Coronary artery (tissue), 2 donors: ENCODE measurements around the gene PLCG2.

Experiments used
- DNase-seq: peaks from one replicate; pipeline ENCODE4 v3.0.0-alpha.2; 2017; ENCODE audit warnings: low spot score
- H3K27ac ChIP-seq, 2 donors: fragments of 200-600 bp; sonication (generic); one replicate each; pipeline ENCODE4 v1.5.1; 2016 to 2019
- H3K4me3 ChIP-seq: fragments of 200-600 bp; sonication (generic); 2 replicates; pipeline ENCODE4 v1.5.1; 2016; ENCODE audit warnings: mild to moderate bottlenecking, moderate library complexity
- CTCF ChIP-seq: fragments of 200-600 bp; sonication (generic); IDR thresholded peaks from one replicate; pipeline ENCODE4 v1.5.1; 2019; ENCODE audit warnings: antibody characterized with exemption

The PLCG2 gene

GRCh38 chr16:81808933-81809480 is 29.9 kb downstream of the PLCG2 start:
- Histone ChIP-seq H3K27ac (no peak overlapping the region), H3K4me3 (no peak overlapping the region)
- TF ChIP-seq CTCF: no peak

GRCh38 chr16:81809567-81809966 is 30.5 kb downstream of the PLCG2 start:
- no peak overlapping the region for H3K27ac ChIP-seq
- no peak for DNase-seq
- no peak overlapping the region for H3K4me3 ChIP-seq
- TF ChIP-seq CTCF: no peak

More at GRCh38 chr16:81808933-81809480, 29.9 kb downstream of the PLCG2 start:
- DNase-seq: no peak

DNA sequence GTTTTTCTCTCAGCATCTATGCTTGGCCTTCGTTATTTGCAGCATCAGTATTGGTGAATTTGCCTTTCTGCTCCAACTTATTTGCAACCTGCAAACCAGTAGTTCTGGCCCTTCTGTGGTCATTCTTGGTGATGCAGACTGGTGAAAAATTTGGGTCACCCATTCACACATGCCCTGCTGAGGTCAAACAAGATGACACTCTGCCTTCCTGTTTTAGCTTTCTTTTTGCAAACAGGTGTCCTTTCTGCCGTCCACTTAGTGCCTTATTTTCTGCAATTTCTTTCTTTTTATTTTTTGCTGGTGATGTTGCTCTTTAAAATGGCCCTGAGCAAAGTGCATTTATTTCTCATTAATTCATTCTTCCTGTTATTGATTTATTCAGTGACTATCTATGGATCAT is 31.3 kb downstream of the PLCG2 start:
- Histone ChIP-seq H3K27ac (no peak overlapping the region), H3K4me3 (no peak overlapping the region)
- TF ChIP-seq CTCF: no peak
- DNase-seq: no peak

DNA sequence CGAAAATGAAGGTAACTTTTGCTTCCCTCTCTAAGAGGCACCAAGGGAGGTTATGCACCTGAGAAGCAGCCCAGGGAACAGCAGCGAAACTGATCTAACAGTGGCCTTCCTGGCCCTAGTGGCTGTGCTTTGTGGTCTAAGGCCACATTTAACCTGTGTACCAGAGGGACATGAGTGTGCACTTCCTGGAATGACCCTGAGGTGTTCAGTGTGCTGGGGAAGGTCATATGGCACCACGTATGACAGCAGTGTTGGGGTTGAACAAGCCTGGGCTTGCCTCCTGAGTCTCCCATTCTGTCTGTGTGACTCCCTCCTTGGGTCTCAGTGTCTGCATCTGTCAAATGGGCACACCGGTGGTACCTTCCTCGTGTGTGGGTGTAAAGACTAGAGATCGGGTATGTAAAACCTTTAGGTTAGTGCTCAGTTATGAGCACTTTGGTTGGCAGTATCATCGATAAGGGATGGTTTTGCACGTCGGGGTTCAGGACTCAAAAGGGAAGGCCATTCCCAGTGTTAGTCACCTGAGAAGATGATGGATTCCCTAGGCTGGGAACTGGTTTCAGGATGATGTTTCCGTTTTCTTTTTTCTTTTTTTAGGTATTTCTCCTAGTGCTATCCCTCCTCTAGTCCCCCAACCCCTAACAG is 31.9 kb downstream of the PLCG2 start:
- no peak for DNase-seq
- no peak for TF ChIP-seq CTCF
- H3K4me3 ChIP-seq: no peak overlapping the region
- no peak overlapping the region for H3K27ac ChIP-seq

DNA sequence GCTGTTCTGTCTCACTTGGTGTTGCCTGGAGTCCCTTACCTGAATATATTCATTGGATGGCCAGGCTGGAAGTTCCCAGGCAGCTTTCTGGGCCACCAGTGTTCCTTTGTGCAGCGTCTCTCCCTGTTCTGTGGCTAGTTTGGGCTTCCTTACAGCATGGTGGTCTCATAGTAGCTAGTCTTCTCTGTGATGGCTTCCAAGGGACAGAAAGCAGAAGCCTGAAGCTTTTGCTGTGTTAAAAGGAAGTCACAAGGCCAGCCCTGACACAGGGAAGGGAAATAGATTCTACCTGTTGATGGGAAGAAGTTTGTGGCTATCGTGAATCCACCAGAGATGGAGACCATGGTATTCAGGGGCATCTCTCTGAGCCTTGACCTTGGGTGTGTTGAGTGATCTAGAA is 34.6 kb downstream of the PLCG2 start:
- DNase-seq: no peak
- H3K4me3 ChIP-seq: no peak overlapping the region
- no peak overlapping the region for H3K27ac ChIP-seq
- no peak for TF ChIP-seq CTCF

- no peak overlapping the region for H3K4me3 ChIP-seq
- H3K27ac ChIP-seq: no peak overlapping the region
- no peak for DNase-seq
Measured at GRCh38 chr16:81814751-81815428, 35.8 kb downstream of the PLCG2 start.

More at GRCh38 chr16:81814751-81815428, 35.8 kb downstream of the PLCG2 start:
- TF ChIP-seq CTCF: no peak
